Right renal pelvis (tissue), 4 donors: ENCODE data around the gene SH3TC2. TPM values are rescaled to one million over a fixed set of nuclear protein-coding genes. Genes with fewer than 3 reads are reported as not detected.

Experiments used
- DNase-seq, 4 donors: peaks; one replicate each; pipeline ENCODE4 v3.0.0-alpha.2; 2013; ENCODE audit warnings: low read depth in 4 of 4, low spot score in 3 of 4, missing footprints in 1 of 4
- polyA plus RNA-seq, 4 donors: library from polyadenylated mRNA; unstranded; fragments of 120-200 nt; gene quantifications; one replicate each; pipeline ENCODE4 v1.2.1, GENCODE V29; 2013; ENCODE audit not compliant: insufficient read length in 4 of 4

SH3TC2 gene
- polyA plus RNA-seq, 4 donors, result 0.50 to 1.4 (median 1.2) TPM

DNA sequence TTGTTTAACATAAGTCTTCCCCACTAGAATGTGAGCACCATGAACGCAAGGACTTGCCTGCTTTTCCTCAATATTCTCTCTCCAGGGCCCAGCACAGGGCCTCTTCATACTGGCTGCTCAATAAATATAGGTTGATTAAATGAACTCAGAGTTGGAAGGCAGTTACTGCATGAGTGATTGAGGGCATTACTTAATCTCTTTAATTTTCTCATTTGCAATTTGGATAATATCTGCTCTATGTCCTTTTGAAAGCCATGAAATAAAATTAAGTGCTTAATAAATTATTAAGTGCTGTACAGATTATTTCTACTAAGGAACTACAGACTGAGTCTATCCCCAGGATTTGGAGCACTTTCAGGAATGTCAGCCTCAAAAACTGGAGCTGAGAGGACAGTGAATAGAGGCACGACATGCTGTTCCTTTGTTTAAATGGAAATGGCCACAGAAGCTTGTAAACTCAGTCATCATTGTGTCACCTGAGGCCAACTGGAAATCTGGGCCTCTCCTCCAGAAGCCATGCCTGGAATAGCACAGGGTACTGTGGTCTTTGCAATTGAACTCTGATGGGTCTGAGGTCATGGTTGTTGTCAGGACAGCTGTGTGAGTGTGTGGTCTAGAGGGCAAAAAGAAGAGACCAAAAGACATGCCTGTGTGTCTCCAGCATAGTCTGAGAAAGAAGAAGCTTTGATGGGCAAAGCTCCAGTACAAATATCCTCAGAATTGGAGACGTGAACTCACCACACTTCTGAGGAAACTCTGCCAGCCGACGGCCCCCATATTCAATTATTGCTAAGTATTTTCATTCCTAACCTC lies 86.1 kb downstream of the SH3TC2 start:
- DNase-seq, result no peak

DNA sequence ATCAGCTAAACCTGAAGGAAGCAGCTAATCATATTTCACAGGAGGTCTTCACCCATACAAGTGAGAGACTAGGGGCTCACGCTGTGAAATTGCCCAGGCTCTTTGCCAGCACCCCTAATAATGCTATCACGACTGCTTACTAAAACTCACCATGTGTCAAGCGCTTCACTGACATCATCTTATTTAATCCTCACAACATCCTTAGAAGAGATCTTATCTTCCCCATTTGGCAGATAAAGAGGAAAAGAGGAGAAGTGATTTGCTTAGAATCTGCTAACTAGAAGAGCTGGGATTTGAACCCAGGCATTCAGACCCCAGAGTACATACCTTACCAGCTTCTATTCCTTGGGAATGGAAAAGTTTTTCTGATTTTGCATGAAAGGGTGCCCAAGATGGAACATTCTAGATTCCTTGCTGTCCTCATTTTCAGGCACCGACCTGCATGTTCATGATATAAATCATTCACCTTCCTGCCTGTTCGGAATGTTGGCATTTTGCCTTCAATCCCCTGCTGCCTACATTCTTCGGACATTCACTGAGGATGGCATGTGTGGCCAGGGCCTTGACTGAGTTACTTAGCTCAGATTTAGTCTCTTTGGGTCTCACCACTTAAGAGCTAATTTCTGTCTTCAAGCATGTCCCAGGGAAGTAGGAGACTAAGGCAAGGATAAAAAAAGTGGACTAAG lies 88.1 kb downstream of the SH3TC2 start:
- DNase-seq, result no peak

DNA sequence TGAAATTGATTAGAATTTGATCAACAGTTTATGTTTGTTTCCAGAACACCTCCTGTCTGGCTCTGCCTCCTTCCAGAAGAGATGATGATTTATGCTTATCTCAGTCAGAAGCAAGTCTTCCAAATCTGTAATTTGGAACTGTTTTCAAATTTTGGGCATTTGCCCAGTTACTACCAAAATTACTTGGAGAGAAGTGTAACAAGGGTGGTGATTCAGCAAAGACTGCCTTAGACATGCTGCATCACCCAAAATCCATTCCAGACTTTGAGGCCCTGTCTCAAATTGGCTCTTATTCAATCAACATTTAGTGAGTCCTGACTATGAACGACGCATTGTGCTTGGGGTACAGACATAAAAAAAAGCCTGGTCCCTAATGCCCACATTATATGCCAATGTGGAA lies 89.4 kb downstream of the SH3TC2 start:
- DNase-seq, result no peak

DNA sequence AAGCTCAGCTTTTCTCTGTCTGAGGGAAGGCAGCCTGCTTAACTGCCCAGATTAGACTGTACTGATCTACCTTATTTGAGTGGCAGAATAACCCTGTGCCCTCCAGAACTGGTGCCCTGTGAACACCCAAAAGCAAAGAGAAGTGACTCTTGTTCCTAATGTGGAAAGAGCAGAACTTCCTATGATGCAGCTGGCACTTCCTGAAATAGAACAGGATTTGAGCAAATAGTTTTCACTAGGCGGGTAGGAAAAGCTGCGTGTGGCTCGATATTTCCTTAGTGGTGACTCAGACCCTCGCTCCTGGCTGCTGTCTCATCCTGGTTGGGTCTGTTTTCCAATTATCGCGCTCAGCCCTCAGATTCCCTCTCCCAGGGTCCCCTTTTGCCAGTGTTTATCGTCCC lies 89.9 kb downstream of the SH3TC2 start:
- DNase-seq, result no peak

DNA sequence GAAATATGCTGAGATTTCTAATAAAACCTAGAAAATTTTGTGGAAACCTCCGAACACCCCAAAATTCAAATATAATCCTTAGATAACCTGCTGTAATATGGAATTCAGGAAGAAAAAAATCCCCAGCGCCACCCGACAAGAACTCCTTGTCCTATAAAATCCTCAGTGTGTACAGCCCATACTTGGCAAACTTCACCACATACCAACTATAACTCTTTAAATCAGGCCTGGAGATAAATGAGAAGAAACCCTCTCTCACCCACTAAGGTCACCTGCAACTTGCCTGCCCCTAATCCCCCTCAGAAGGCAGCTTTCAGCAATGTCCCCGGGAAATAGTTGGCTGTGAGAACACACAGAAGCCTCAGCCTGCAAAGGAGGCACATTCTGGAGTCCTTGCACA lies 90.5 kb downstream of the SH3TC2 start:
- DNase-seq, result no peak

DNA sequence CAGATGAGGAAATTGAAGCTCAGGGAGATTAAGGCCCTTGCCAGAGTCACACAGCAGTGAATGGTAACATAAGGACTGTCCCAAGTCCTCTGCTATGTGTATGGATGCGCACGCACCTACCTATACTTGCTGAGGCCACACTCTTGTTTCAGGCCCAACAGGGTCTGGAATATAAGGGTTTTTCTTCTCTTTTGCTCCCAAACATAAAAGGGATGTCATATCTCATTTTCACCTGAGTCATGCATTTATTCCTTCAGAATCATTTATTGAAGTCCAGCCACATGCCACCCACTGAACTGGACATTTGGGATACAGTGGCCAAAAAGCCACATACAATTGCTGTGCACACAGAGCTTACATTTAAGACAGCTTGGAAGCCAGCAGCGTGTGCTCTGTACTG lies 92.0 kb downstream of the SH3TC2 start:
- no peak for DNase-seq

DNA sequence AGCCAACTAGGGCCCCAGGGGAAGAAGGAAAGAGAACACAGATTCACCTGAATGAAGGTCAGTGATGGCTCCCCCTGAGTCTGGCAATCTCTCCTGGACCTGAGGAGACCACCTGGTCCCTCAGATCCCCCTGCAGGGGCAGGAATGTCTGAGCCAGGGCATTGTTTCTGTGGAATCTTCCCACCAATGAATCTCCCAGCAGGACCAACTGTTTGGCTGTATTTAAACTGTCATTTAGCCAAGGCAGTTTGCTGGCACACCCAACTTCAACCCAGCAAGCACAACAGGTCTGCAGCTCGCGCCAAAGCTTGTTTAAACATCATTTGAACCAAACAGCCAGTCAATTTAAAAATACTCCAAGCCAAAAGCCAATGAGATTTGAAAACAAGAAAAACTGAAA lies 92.6 kb downstream of the SH3TC2 start:
- DNase-seq, result no peak

DNA sequence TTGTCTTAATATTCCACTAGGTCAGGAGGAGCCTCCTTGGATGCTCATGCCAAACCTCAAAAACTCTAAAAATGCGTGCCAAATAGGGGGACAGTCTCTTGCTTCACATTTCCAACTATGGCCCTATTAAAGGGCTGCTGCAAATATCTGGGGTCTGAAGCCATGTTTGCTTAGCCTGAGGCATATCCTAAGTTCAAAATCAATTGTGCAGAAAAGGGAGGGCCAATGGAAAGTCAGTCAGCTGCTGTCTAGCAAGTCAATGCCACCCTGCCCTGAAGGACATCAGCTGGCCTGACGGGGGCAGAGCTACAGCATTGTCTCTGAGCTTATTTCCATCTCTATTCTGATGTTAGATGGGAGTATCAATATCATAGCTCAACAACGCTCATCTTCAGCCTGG lies 93.6 kb downstream of the SH3TC2 start:
- no peak for DNase-seq

DNA sequence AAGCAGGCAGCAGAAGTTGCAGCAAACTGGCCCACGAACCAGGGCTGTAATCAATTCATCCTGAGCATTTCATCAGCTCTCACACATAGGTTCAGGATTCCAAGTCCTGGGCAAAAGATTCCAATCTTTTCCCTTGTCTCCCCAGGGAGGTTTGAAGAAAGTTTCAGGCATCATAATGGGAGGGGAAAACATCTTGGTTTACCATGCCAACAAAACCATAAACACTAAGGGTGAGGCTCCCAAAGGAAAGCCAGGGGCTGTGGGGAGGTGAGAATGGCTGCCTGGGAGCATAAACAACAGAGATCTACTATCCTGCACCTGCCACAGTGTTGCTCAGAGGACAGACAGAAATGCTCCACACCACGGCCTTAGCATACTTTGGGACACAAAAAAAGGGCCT lies 94.6 kb downstream of the SH3TC2 start:
- DNase-seq, result no peak

DNA sequence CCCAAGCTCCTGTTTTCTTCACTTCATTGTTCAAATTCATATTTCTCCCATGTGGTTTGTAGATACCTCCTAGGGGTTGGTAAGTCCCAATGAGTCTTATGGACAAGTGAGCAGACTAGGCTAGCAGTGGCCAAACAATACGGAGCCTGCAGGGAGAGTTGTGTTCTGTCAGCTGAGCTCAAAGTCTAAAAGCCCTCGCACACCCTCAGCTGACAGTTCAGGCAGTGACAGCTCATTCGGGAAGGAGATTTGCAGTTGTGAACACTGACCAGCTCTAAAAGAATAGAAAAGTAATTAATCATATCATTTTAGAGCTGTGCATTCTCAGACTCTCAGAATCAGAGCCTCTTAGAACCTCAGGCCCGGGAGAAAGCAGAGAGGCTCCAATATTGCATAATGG lies 95.1 kb downstream of the SH3TC2 start:
- no peak for DNase-seq

DNA sequence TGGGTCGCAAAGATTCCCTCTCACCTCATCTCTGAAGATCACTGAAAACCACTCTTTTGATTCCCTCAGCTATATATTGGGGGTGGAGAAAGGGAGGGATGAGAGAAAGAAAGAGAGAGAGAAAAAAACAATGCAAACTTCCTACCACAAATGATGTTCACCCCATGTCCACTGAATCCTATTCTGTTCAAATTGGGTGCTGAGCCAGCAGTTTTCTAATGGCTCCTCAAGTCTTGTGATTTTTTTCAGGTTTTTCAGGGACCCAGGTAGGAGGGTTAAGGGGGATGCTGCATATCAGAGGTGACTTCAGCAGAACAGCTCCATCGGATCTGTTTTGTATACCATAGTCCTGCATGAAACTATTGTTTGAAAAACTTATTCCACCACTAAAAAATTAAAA lies 95.9 kb downstream of the SH3TC2 start:
- DNase-seq, result no peak

DNA sequence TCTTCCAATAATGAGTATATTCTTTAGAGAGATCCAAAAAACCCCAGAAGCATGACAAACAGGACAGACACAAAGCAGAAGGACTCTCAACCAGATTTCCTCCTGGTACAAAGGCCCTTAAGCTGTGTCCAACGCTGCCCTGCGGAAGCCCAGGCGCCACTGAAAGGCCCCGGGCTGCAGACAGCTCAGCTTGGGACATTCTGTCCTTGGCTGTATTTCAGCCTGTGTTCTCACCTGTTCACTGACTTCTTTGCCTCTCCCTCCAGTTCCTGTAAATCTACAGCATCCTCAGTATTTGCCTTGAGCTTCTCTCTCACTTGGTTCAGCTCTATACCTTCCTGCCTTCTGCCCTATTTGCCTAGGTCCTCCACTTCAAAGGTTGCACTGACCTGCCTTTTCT lies 96.5 kb downstream of the SH3TC2 start:
- no peak for DNase-seq

DNA sequence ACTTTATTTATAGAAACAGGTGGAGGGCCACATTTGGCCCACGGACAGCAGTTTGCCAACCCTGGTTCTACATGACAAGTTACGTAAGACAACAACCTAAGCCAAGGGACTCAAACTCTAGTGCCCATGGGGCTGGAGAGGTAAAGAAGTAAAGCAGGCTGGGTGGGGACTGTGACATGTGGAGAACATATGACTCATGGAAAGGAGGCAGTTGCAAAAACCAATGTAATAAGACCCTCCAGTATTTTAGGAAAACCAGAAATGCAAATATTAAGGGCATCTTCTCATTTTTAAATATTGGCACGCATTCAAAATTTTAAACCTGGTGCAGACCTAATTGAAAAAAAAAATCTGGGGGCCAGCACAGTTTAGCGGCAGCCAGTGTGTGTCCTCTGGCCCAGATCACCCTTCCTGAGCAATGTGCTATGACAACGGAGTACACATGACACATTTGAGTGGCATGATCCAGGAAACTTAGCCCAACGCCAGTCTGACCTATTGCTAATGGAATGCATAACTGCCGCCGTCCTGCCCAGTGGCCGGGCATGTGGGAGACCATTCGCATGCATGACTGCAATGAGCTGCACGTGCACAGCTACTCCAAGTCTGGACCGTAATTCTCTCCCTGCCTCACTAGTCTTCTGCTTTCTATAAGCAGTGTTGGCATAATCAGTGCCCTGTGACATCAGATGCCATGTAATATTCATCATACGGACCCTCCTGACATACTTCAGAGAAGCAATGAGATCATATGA lies 97.2 kb downstream of the SH3TC2 start:
- peak; percentile 26 to 63 (median 46) for DNase-seq

DNA sequence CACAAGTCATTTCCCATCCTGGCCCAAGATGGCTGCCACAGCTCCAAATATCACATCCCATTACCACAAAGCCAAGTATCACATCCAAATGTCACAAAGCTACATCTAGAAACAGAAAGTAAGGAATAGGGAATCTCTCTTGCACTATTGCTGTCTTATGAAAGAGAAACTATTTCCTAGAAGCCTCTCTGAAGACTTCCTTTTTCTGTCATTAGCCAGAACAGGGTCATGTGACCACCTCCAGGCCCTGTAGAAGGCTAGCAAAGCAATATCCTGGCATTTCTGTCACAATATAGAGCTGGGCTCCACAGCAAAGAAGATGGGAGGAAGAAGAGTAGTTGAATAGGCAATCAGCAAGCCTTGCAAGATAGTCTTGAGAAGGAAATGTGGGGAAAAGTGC lies 99.2 kb downstream of the SH3TC2 start:
- DNase-seq, result no peak

DNA sequence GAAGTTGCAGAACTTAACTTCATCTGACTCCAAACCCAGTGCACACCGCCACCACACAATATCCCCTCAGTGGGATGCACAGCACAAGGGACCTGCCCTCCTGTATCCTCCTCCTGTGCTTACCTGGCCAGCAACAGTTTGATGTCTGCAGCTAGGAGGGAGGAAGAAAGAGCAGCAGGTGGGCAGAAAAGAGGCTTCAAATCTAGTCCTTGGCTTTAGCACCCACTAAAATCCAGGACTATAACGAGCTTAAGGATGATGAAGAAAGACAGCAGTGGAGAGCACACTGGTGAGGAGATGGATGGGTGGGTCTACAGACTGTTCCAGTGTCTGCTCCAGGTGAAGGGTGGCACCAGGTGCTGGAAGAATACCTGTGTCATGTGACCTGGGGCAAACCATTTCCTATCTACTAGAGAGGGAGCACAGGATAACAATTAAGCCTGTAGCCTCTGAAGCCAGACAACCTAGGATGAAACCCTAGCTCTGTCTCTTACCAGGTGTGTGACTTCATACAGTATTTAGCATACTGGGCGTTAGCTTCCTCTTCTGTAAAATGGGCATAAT lies 100.0 kb downstream of the SH3TC2 start:
- no peak for DNase-seq

DNA sequence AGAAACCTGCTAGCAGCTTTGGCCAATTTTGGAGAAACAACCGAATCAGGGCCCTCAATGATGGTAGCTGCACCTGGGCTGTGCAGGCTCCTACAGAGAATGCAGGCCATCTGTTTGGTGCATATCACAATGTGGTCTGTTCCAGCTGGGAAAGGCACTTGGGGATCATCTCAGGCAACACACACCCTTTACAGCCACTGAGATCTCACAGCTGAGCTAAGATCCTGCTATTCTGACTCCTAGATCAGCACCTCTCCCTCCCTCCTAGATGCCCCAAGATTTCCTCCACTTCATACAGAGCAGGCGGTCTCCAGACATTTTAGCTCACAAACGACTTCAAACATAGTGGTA lies 100.7 kb downstream of the SH3TC2 start:
- no peak for DNase-seq

DNA sequence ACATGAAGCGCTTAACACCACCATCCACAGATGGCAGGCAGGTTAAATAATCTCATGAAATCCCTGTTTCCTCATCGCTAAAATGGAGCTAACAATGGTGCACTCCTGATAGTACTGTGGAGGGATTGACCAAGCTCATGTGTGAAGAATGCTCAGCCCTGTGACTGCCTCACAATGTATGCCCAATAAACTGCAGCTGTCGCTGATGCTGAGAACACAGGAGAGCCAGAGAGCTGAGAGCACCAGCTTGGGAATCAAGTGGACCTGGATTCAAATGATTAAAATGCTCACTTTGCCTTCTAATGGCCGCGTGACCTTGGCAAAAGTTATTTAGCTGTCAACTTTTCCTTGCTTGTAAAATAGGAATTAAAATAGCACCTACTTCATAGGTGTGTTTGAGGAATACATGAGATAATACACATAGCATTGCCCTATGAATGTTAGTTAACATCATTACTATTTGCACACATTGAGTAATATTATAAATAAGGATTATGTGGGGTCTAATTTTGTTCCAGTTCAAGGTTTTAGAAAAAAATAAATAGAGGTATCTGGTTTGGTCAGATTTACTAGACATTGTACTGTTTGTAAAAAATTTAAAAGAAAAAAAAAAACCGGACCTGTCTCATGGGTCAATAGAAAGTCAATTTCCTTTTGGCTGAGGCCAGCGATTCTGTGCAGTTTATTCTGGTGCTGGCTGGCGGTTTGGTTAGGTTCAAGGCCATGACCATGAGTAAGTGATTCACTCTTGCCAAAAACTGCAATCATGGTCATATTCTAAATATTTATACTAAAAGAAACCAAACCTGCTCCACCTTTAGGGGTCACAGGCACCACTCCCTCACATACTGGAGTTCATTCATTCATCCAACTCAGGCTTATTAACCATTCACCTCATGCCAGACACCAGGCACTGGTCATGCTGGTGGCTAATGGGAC lies 101.3 kb downstream of the SH3TC2 start:
- DNase-seq, result no peak

DNA sequence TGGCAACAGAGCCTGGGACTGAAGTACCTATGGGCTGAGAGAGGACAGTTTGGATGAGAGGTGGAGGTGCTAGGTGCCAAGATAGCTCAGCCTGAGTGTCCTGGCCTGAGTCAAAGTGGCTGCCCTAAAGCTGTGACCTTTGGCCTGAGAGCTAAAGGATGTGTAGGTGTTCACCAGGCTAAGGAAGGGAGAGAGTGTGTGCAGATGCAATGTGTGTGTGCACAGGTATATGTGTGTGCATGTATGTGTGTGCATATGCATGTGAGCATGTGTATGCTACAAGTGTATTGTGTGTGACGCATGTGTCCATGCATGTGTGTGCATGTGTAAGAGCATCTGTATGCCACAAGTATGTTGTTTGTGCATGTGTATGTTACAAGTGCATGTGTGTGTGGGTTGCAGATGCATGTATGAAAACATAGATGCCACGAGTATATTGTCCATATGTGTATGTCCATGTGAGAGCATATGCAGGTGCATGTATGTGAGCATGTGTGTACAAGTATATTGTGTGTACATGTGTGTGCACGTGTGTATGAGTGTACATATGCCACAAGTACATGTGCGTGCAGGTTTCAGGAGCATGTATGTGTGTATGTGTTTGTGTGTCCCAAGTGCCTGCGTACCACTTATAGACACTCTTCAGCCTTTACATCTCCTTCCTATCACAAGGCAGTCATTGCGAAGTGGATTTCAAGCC lies 102.6 kb downstream of the SH3TC2 start:
- DNase-seq, result no peak

DNA sequence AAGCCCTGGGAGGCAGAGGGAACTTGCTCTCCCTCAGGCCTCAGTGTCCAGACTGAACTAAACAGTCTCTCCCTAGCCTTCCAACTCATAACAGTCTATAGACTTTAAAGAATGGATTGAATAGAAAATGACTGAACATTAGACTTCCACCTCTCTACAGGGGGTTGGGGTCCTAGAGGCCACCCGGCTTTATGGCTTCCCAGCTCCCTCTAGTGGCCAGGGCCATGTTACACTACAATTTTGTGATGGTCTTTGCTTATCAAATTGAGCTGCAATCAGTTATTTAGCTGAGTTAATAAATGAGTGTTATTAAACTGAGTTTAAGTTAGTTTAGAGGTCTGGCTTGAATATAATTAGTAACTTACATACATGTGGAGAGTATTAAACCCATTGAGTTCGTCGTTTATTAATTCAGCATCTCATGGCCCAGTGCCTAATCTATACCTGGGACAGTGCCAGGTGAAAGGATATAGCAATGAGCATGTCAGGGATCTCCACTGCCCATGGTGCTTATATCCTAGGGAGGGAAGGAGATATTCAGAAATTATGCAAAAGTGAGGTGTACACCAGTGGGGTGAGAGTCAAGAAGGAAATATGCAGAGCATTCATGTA lies 105.2 kb downstream of the SH3TC2 start:
- no peak for DNase-seq
